Occipital lobe (tissue), 2 donors: ENCODE results near the gene HNRNPA2B1. TPM values are rescaled to one million over a fixed set of nuclear protein-coding genes. Genes with fewer than 3 reads are reported as not detected.
"Not testable (repeated sequence)": the region's sequence is repeated elsewhere in the genome, so short reads cannot be mapped to it uniquely, and the experiment has no call there.

ENCODE experiments used
- DNase-seq: peaks from one replicate; lab custom pipeline; 2025; lab: John Stamatoyannopoulos, UW
- total RNA-seq: library from RNA; depleted of rRNA; stranded (reverse); fragments of >200 nt; gene quantifications from one replicate; pipeline ENCODE4 v1.2.3, GENCODE V29; 2014

The HNRNPA2B1 gene
- total RNA-seq, 1 donor from 2014 or later: 146 TPM

DNA sequence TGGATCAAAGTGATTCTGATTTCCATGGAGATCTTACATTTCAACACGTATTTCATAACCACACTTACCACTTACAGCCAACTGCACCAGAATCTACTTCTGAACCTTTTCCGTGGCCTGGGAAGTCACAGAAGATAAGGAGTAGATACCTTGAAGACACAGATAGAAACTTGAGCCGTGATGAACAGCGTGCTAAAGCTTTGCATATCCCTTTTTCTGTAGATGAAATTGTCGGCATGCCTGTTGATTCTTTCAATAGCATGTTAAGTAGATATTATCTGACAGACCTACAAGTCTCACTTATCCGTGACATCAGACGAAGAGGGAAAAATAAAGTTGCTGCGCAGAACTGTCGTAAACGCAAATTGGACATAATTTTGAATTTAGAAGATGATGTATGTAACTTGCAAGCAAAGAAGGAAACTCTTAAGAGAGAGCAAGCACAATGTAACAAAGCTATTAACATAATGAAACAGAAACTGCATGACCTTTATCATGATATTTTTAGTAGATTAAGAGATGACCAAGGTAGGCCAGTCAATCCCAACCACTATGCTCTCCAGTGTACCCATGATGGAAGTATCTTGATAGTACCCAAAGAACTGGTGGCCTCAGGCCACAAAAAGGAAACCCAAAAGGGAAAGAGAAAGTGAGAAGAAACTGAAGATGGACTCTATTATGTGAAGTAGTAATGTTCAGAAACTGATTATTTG lies 15.3 kb downstream of the HNRNPA2B1 start:
- no peak for DNase-seq

DNA sequence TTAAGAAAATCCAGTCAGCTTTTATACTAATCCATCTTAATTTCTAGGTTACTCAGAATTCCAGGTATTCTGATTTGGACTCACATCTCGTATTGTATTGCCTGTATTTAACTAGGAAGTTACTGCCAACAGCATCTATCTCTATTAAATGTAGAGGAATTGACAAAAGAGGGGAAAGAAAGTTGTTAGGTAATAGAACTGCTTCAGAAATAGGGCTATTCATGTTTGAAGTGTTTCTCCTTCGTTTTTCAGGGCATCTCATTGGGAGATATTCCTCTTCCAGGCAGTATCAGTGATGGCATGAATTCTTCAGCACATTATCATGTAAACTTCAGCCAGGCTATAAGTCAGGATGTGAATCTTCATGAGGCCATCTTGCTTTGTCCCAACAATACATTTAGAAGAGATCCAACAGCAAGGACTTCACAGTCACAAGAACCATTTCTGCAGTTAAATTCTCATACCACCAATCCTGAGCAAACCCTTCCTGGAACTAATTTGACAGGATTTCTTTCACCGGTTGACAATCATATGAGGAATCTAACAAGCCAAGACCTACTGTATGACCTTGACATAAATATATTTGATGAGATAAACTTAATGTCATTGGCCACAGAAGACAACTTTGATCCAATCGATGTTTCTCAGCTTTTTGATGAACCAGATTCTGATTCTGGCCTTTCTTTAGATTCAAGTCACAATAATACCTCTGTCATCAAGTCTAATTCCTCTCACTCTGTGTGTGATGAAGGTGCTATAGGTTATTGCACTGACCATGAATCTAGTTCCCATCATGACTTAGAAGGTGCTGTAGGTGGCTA lies 16.1 kb downstream of the HNRNPA2B1 start:
- not testable (repeated sequence) for DNase-seq

DNA sequence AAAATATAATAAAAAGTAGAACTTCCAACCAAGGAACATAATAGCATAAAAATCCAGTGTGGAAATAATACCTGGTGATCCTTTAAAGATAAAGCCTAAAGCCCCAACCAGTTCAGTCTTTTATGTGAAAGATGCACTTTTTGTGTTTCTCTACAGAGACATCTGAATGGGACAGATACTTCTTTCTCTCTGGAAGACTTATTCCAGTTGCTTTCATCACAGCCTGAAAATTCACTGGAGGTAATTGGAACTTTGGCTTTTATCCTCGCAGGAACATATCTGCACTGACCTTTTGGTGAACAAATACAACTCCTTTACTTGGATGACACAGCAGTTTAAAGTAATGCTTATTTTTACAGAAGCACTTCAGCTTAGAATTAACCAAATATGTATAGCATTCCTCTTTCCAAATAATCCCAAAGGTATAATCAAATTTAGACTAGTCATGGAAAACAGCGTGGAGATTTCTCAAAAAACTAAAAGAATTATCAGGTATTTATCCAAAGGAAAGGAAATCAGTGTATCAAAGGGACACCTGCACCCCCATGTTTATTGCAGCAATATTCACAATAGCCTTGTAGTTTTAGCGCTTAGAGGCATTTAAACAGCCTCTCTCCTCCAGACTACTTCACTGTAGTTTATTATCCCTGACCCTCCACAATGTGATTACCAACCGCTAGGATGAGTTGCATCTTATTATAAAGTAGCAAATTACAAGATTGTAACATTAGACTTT lies 16.8 kb downstream of the HNRNPA2B1 start:
- DNase-seq: no peak

DNA sequence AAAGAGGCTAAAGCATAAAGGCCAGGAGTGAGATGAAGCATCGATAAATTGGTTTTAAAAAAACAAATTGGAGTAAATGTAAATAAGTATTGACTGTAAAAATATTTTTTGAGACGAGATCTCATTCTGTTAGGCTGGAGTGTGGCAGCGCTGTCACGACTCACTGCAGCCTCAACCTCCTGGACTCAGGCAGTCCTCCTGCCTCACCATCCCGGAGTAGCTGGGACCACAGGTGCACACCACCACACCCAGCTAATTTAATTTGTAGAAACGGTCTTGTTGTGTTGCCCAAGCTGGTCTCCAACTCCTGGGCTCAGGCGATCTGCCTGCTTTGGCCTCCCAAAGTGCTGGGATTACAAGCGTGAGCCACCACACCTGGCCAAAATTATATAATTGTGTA lies 17.8 kb downstream of the HNRNPA2B1 start:
- DNase-seq: no peak

DNA sequence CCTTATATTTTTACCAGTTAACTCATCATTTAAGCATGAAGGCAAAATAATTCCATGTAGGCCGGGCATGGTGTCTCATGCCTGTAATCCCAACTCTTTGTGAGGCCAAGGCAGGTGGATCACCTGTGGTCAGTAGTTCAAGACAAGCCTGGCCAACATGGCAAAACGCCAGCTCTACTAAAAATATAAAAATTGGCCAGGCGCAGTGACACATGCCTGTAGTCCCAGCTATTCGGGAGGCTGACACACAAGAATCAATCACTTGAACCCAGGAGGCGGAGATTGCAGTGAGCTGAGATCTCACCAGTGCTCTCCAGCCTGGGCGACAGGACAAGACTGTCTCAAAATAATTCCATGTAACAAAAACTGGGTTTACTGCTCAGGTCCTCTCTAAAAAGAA lies 18.3 kb downstream of the HNRNPA2B1 start:
- no peak for DNase-seq

DNA sequence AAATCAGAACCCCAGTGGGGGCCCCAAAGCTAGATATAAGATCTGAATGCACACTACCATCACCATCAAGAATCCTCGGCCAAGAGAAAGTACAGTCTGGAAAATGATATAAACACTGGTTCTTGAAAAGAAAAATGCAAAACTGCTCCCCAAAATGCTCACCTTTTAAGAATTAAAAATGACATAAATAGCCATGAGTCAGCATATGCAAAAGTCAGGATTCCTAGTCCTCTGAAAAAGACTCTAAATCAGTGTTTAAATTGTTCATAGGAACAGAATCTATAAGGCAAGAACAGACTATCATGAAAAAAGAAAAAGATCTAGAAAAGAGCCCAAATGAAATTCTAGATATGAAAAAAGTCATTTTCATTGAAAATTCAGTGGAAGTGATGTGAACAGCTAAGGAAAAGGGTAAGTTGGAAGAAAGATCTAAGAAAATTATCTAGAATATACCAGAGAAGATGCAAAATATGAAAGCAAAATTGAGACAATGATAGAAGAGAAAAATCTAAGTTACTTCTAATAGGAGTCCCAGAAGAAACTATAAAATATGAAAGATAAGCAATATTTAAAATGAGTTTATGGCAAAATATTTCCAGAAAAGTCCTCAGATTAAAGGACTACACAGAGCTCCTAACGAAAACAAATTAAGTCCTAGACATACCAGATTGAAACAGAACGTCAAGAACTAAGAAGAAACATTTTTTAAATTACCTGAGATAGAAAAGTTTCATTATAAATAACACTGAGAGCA lies 18.9 kb downstream of the HNRNPA2B1 start:
- DNase-seq: no peak

DNA sequence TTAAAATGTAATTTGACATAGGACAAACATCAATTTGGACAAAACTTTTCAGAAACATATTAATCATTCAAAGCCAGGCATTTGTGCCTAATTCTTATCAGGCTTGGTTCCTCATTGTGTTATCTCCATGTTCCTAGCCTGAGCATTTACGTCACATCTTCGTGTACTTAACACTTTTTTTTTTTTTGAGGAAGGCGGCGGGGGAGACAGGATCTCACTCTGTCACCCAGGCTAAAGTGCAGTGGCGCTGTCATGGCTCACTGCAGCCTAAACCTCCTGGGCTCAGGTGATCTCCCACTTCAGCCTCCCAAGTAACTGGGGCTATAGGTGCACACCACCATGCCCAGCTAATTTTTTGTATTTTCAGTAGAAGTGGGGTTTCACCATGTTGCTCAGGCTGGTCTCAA lies 19.8 kb downstream of the HNRNPA2B1 start:
- DNase-seq: no peak

DNA sequence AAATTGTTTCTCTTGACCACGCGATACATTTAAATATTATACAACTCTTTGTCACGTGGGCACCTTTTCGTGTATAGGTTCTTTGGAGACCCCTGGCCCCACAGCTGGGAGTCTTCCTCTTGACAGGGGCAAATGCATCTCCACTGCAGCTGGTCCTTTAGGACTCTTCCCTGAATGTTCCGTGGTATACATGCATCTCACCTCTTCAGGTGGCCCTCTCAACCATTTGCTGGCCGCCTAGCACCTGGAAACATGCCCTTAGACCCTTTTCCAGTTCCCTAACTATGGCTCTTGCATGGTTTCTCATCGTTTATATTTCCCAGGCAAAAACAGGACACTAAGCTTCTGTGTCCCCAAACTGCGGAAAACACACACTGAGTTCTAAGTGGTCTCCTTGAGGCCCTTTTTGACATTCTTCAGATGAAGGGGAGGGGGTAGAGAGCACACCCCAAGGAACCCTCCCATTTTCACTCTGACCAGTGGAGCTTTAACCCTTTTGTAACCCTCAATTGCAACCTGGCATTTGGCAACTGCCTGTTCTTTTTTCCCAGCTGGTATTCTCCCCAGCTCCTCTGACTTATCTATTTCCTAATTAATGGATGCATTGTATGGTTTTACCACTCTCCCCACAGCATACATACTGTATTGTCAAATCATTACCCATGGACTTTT lies 20.6 kb downstream of the HNRNPA2B1 start:
- no peak for DNase-seq

DNA sequence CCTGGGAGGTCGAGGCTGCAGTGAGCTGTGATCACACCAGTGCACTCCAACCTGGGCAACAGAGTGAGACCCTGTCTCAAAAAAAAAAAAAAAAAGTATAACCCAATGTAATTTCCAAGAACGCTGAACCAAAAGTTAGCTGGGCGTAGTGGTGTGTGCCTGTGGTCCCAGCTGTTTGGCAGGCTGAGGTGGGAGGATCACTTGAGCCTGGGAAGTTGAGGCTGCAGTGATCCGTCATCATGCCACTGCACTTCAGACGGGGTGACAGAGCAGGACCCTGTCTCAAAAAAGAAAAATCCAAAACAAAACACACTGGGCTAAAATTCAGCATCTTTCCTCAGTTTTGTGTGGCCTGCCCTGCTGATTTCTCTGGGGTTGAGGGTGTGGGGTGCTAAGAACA lies 21.1 kb downstream of the HNRNPA2B1 start:
- DNase-seq: no peak

DNA sequence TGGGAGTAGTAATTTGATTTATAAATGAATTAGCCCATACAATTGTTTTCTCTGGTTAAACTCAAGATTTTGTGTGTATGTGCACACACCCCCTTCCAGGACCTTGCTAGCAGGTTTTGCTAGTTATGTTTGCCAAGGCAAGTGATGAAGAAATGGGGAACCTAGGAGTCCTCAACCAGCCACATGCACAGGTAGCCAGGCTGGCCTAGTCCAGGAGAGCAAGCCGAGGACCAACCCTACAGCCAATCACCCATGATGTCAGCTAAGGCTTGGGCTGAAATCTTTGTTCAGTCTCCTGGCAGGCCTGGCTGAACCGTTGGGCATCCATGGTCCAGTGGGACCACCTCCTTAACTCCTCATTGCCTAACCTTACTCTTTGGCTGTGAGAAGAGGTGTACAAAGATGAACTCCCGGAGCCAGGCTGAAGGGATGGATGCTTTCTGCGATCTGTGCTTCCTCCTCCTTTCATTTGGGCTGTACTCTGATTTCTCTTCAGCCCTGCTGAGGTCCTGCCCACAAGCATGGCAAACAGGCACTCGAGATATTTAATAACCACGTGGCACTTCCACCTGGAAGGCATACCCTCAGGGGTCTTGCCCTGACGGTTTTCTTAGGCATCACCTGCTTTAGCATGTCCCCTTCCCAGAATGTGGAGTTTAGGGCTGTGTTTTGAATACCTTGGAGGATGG lies 22.1 kb downstream of the HNRNPA2B1 start:
- no peak for DNase-seq

DNA sequence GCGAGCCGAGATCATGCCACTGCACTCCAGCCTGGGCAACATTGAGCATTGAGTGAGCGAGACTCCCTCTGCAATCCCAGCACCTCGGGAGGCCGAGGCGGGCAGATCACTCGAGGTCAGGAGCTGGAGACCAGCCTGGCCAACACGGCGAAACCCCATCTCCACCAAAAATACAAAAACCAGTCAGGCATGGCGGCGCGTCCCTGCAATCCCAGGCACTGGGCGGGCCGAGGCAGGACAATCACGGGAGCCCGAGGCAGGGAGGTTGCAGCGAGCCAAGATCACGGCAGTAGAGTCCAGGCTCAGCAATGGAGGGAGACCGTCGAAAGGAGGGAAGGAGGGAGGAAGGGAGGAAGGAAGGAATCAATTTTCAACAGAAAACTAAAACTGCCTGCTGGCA lies 23.3 kb downstream of the HNRNPA2B1 start:
- not testable (repeated sequence) for DNase-seq

DNA sequence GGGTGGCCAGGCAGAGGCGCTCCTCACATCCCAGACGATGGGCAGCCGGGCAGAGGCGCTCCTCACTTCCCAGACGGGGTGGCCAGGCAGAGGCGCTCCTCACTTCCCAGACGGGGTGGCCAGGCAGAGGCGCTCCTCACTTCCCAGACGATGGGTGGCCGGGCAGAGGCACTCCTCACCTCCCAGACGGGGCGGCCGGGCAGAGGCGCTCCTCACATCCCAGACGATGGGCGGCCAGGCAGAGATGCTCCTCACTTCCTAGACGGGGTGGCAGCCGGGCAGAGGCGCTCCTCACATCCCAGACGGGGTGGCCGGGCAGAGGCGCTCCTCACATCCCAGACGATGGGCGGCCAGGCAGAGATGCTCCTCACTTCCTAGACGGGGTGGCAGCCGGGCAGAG lies 23.9 kb downstream of the HNRNPA2B1 start:
- not testable (repeated sequence) for DNase-seq

DNA sequence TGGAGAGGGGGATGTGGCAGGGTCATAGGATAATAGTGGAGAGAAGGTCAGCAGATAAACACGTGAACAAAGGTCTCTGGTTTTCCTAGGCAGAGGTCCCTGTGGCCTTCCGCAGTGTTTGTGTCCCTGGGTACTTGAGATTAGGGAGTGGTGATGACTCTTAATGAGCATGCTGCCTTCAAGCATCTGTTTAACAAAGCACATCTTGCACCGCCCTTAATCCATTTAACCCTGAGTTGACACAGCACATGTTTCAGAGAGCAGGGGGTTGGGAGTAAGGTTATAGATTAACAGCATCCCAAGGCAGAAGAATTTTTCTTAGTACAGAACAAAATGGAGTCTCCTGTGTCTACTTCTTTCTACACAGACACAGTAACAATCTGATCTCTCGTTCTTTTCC lies 24.6 kb downstream of the HNRNPA2B1 start:
- DNase-seq: not testable (repeated sequence)

DNA sequence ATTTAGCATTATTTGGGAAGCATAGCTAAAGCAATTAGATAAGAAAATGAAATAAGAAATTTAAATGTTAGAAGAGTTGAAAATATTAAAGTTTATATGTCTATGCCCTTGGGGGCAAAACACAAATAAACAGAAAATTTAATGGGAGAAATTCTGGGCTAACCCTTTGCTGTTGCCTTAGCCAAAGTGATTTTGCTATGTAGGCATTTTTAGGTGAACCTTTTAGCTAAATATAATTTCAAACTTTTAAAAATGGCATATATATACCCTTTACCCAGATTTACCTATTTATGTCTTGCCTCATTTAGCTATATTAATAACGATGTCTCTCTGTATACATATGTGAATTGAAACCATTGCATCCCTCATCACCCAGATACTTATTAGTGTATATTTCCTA lies 28.5 kb downstream of the HNRNPA2B1 start:
- no peak for DNase-seq

DNA sequence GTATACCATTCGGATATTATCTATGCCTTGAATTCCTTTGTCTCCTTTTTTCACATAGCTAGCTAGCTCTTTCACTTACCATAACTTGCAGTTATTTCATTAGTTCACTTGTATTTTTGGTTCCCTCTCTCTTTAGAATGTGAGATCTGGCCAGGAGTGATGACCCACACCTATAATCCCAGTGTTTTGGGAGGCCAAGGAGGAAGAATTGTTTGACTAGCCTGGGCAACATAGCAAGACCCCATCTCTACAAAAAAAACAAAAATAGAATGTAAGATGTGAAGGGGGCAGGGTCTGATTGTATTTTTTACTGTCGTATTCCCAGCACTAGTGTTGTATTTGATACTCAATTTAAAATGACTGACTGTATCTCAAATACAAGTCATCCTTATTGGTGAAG lies 28.9 kb downstream of the HNRNPA2B1 start:
- no peak for DNase-seq

DNA sequence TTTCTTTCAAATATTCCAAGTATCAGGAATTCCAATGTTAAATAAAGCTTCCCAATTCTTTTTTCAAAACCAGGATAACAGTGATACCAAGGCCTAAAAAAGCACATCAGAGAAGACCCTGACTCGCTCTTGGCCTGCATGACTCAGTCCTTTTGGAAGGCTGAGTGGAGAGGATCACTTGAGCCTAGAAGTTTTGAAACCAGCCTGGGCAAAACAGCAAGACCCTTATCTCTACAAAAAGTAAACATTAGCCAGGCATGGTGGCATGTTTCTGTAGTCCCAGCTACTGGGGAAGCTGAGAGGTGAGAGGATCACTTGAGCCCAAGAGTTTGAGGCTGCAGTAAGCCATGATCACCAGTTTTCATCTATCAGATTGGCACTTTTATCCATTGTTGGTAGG lies 29.9 kb downstream of the HNRNPA2B1 start:
- DNase-seq: no peak

DNA sequence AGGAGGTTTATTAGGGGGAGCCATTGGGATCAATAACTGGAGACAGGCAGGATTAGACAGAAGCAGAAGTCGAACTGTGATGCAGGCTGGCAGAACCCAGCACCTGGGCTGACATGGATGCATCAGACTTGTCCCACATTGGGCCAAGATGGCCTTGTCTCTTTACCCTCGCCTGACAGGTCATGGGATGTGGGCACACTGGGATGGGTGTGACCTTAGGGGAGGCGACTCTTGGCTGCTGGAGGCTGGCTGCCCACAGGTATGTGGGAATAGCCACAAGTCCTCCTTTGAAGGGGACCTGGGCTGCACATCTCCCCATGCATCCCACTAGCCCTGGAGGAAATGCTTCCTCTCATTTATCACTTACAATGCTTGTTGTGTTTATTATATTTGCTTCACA lies 31.3 kb downstream of the HNRNPA2B1 start:
- DNase-seq: no peak

DNA sequence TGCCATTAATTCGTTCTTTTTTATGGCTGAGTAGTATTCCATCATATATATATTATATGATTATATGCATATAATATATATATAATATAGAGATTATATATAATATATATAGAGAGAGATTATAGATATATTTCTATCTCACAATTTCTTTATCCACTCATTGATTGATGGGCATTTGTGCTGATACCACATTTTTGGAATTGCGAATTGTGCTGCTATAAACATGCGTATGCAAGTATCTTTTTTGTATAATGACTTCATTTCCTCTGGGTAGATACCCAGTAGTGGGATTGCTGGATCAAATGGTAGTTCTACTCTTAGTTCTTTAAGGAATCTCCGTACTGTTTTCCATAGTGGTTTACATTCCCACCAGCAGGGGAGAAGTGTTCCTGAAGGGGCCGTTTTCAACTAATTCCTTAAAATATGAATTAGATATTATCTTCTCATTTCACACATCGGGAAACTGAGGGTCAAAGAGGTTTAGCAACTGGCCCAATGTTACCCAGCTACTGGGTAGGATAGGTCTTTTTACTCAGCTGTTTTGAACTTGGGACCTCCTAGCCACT lies 32.0 kb downstream of the HNRNPA2B1 start:
- DNase-seq: no peak

DNA sequence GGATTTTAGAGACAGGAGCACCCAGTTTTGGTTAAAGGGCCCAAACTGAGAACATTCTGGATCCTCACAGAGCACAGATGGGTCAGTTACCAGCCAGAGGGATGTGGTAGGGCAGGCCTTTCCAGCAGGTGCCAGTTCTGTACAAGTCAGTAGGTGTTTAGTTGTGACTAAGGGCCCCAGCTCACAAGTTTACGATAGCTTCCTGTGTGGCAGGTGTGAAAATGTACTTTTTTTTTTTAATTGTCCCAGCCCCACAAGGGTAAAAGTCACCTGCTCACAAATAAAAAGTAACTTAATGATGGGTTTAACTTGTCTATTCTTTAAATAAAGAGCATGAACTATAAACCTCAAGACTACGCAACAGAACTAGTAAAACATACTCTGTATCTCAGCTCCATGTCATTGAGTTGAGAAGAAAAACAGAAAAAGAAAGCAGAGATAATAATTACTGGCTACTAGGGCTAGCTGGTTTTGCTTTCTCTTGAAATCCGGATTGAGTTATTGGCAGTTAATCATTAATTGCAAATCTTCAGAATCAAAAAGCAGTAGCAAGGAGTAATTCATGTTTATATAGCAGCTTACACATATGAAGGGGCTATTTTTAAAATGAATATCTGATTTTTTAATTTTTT lies 33.1 kb downstream of the HNRNPA2B1 start:
- no peak for DNase-seq
